Measurements from ENCODE around the gene DNPH1. TPM values are rescaled to one million over a fixed set of nuclear protein-coding genes. Genes with fewer than 3 reads are reported as not detected.
A peak's percentile ranks its signal among the peaks of the same experiment; 100 is the strongest.

DNPH1 gene
- total and polyA plus RNA-seq, 2 of the 8 experiments (the other 6 are each of a cell fraction or from before 2014, with no cell fraction given): 33.9 to 134 TPM

GRCh38 chr6:43274127-43274915 is 45.0 kb upstream of the DNPH1 start:
- H3K36me3 ChIP-seq (ENCODE audit: control insufficient read depth in 2 of 4, insufficient read depth in 4 of 4, low read length in 3 of 4): no peaks in the 10 kb centered on the region
- no peak overlapping the region for H3K23ac ChIP-seq (ENCODE audit: insufficient read length)
- H3K4me3 ChIP-seq (ENCODE audit: extremely low read depth in 1 of 4, insufficient read depth in 2 of 4, low read depth in 3 of 4, low read length in 4 of 4): peak overlapping the region in 2 of 4 experiments; percentile 28 to 66; a peak in 4 of 8 replicates
- DNase-seq (ENCODE audit: low read depth in 1 of 2, low spot score in 2 of 2) (no peak), FAIRE-seq (no peak)
- ChIA-PET CTCF (ENCODE audit: partially characterized antibody) (interaction anchor here (1.4 to 2.3 kb wide), 2 partner anchors 11 to 40 kb away, joined by 3 to 8 read pairs; no protein-coding TSS in a partner anchor), POLR2A (ENCODE audit: partially characterized antibody) (no interaction called here)
- H2BK20ac ChIP-seq (ENCODE audit: low read length): no peak overlapping the region
- no peak overlapping the region for H3K4ac ChIP-seq (replicated peaks; ENCODE audit: insufficient read length, low read depth, low read length)
- H3K4me2 ChIP-seq (ENCODE audit: insufficient read depth in 1 of 2, low read depth in 2 of 2, low read length in 2 of 2): peak overlapping the region; percentile 71 to 88
- H3K56ac ChIP-seq (replicated peaks; ENCODE audit: insufficient read length, low read depth, low read length): no peak overlapping the region
- H3K27me3 ChIP-seq (replicated peaks in 1 of 4; ENCODE audit: control insufficient read depth in 3 of 4, extremely low read depth in 1 of 4, insufficient read depth in 3 of 4, low read length in 3 of 4): peaks cover 12 to 56% (median 44%) of the 10 kb centered on the region in 4 experiments
- H4K20me1 ChIP-seq (replicated peaks in 1 of 2; ENCODE audit: control insufficient read depth in 1 of 2, insufficient read depth in 2 of 2, low read length in 2 of 2): no peaks in the 10 kb centered on the region
- H3K9me3 ChIP-seq (ENCODE audit: insufficient read depth in 2 of 2, low read depth in 1 of 2, low read length in 1 of 2): no peaks in the 10 kb centered on the region
- no peak overlapping the region; the same call in 1 of the 2 replicates for H2BK15ac ChIP-seq (ENCODE audit: low read length)
- no peak overlapping the region for H2BK120ac ChIP-seq (replicated peaks; ENCODE audit: low read depth, low read length)
- H2AK5ac ChIP-seq (ENCODE audit: low read depth, low read length): no peak overlapping the region
- peak overlapping the region; percentile 87; the same call in 1 of the 2 replicates for H2BK12ac ChIP-seq (ENCODE audit: low read depth, low read length)
- H3K14ac ChIP-seq (ENCODE audit: insufficient read length): no peak overlapping the region
- 0 out of 2 replicates have a peak overlapping the region, but pooled peaks have one; percentile 78 for H3K18ac ChIP-seq (ENCODE audit: extremely low read depth, low read length)
- H2BK5ac ChIP-seq (ENCODE audit: low read depth, low read length): no peak overlapping the region
- no peak overlapping the region for H4K5ac ChIP-seq (ENCODE audit: insufficient read length, low read depth, low read length)
- no peaks in the 10 kb centered on the region for H3K79me2 ChIP-seq (ENCODE audit: control insufficient read depth in 1 of 2, insufficient read depth in 2 of 2, low read length in 2 of 2)
- H3K23me2 ChIP-seq (ENCODE audit: low read depth, low read length): peaks cover 14% of the 10 kb centered on the region
- no peak overlapping the region for H2AFZ ChIP-seq (ENCODE audit: low read length)
- 75% methylated on average over 9 of the region's 10 CpGs; no CpG with 5 or more reads in 1 of the 2 experiments for WGBS, 2 experiments (ENCODE audit: extremely low coverage in 1 of 2, insufficient coverage in 1 of 2, insufficient read length in 1 of 2, insufficient replicate concordance in 2 of 2, low coverage in 1 of 2, low lambda C conversion rate in 2 of 2, missing lambda C conversion rate in 1 of 2)
- no peak overlapping the region for H3K27ac ChIP-seq (ENCODE audit: low read depth, low read length)
- peaks cover 4 to 39% (median 29%) of the 10 kb centered on the region in 4 experiments for H3K4me1 ChIP-seq (replicated peaks in 1 of 4; ENCODE audit: control insufficient read depth in 3 of 4, insufficient read depth in 4 of 4, low read length in 3 of 4)
- H3K79me1 ChIP-seq (ENCODE audit: low read depth, low read length): no peaks in the 10 kb centered on the region
- H4K8ac ChIP-seq (ENCODE audit: extremely low read depth, insufficient read depth, low read length): no peak overlapping the region
- H3K9ac ChIP-seq (replicated peaks in 1 of 4; ENCODE audit: extremely low read depth in 1 of 4, low read depth in 3 of 4, low read length in 3 of 4): no peak overlapping the region
- H4K91ac ChIP-seq (replicated peaks; ENCODE audit: insufficient read length, low read length): peak overlapping the region; percentile 34
- TF ChIP-seq ZNF274 (IDR thresholded peaks at IDR 0.05; ENCODE audit: borderline replicate concordance, extremely low read depth, low read length) (no peak), RBBP5 (IDR thresholded peaks at IDR 0.05; ENCODE audit: borderline replicate concordance, low read depth, low read length) (no peak), CHD1 (IDR thresholded peaks at IDR 0.05; ENCODE audit: low read depth, low read length) (no peak), YY1 (IDR thresholded peaks at IDR 0.05; ENCODE audit: low read depth, low read length) (no peak), EZH2 (IDR thresholded peaks at IDR 0.05; ENCODE audit: low read depth, low read length, severe bottlenecking) (no peak), RAD21 (IDR thresholded peaks at IDR 0.05 in 1 of 2, conservative IDR thresholded peaks at IDR 0.05 in 1 of 2; ENCODE audit: low read depth in 2 of 2, low read length in 2 of 2) (no peak), SP4 (IDR thresholded peaks at IDR 0.05; ENCODE audit: low read length) (no peak), TBP (IDR thresholded peaks at IDR 0.05; ENCODE audit: low read depth, low read length) (no peak), KDM4A (IDR thresholded peaks at IDR 0.05; ENCODE audit: low read depth, low read length, severe bottlenecking) (no peak)
